ENCODE measurements around the gene TOM1L2.

The TOM1L2 gene

GRCh38 chr17:17952691-17953090 lies 19.5 kb downstream of the TOM1L2 start:
- POLR2A ChIA-PET, result no interaction called here
- TF ChIP-seq ZNF384 (IDR thresholded peaks at IDR 0.05) (no peak), ARNT (IDR thresholded peaks at IDR 0.05) (no peak), FOXA1 (IDR thresholded peaks at IDR 0.05) (no peak), FOXK2 (IDR thresholded peaks at IDR 0.05) (no peak), SP1 (IDR thresholded peaks at IDR 0.05) (no peak), BHLHE40 (IDR thresholded peaks at IDR 0.05; ENCODE audit: borderline replicate concordance) (no peak), TARDBP (IDR thresholded peaks at IDR 0.05) (no peak), LEF1 (IDR thresholded peaks at IDR 0.05; ENCODE audit: borderline replicate concordance) (no peak)
- DNase-seq (ENCODE audit: extremely low spot score), result no peak
- CTCF ChIA-PET, result no interaction called here

GRCh38 chr17:17951524-17951923 lies 20.7 kb downstream of the TOM1L2 start:
- ChIA-PET POLR2A (no interaction called here), CTCF (no interaction called here)
- DNase-seq (ENCODE audit: extremely low spot score), result no peak
- no peak for TF ChIP-seq SP1 (IDR thresholded peaks at IDR 0.05)
- no peak for TF ChIP-seq FOXA1 (IDR thresholded peaks at IDR 0.05)
- TF ChIP-seq ELF4 (IDR thresholded peaks at IDR 0.05), result no peak
- TF ChIP-seq NFRKB (IDR thresholded peaks at IDR 0.05), result no peak
- TF ChIP-seq PKNOX1 (IDR thresholded peaks at IDR 0.05), result no peak
- no peak for TF ChIP-seq FOXM1 (IDR thresholded peaks at IDR 0.05; ENCODE audit: borderline replicate concordance)
- TF ChIP-seq ZNF384 (IDR thresholded peaks at IDR 0.05), result no peak
- no peak for TF ChIP-seq HDGF (IDR thresholded peaks at IDR 0.05; ENCODE audit: borderline replicate concordance)
- TF ChIP-seq ARNT (IDR thresholded peaks at IDR 0.05), result no peak
- TF ChIP-seq LEF1 (IDR thresholded peaks at IDR 0.05; ENCODE audit: borderline replicate concordance), result no peak

- no peak for DNase-seq (ENCODE audit: extremely low spot score)
- TF ChIP-seq SUZ12 (IDR thresholded peaks at IDR 0.05) (no peak), FOXK2 (IDR thresholded peaks at IDR 0.05) (no peak), SP1 (IDR thresholded peaks at IDR 0.05) (no peak), TARDBP (IDR thresholded peaks at IDR 0.05) (no peak), CTBP1 (IDR thresholded peaks at IDR 0.05; ENCODE audit: borderline replicate concordance) (no peak), HDGF (IDR thresholded peaks at IDR 0.05; ENCODE audit: borderline replicate concordance) (no peak), L3MBTL2 (conservative IDR thresholded peaks at IDR 0.05) (no peak), ARNT (IDR thresholded peaks at IDR 0.05) (no peak), ELF4 (IDR thresholded peaks at IDR 0.05) (no peak), FOXA1 (IDR thresholded peaks at IDR 0.05) (no peak), ZNF384 (IDR thresholded peaks at IDR 0.05) (no peak), FOXM1 (IDR thresholded peaks at IDR 0.05; ENCODE audit: borderline replicate concordance) (no peak), LEF1 (IDR thresholded peaks at IDR 0.05; ENCODE audit: borderline replicate concordance) (no peak), BHLHE40 (IDR thresholded peaks at IDR 0.05; ENCODE audit: borderline replicate concordance) (no peak), NFRKB (IDR thresholded peaks at IDR 0.05) (no peak), PKNOX1 (IDR thresholded peaks at IDR 0.05) (no peak)
- CTCF ChIA-PET, result no interaction called here
- POLR2A ChIA-PET, result no interaction called here
Observed at GRCh38 chr17:17950806-17951205, 21.4 kb downstream of the TOM1L2 start.

- ChIA-PET POLR2A (no interaction called here), CTCF (no interaction called here)
- TF ChIP-seq BHLHE40 (IDR thresholded peaks at IDR 0.05; ENCODE audit: borderline replicate concordance), result no peak
- no peak for TF ChIP-seq ARNT (IDR thresholded peaks at IDR 0.05)
- no peak for TF ChIP-seq FOXK2 (IDR thresholded peaks at IDR 0.05)
- no peak for TF ChIP-seq FOXA1 (IDR thresholded peaks at IDR 0.05)
- TF ChIP-seq NFRKB (IDR thresholded peaks at IDR 0.05), result no peak
- TF ChIP-seq HDGF (IDR thresholded peaks at IDR 0.05; ENCODE audit: borderline replicate concordance), result no peak
- no peak for DNase-seq (ENCODE audit: extremely low spot score)
Observed at GRCh38 chr17:17950347-17950746, 21.9 kb downstream of the TOM1L2 start.

- ChIA-PET CTCF (no interaction called here), POLR2A (no interaction called here)
- TF ChIP-seq FOXM1 (IDR thresholded peaks at IDR 0.05; ENCODE audit: borderline replicate concordance) (no peak), CTBP1 (IDR thresholded peaks at IDR 0.05; ENCODE audit: borderline replicate concordance) (no peak), FOXK2 (IDR thresholded peaks at IDR 0.05) (no peak), SP1 (IDR thresholded peaks at IDR 0.05) (no peak), ELF4 (IDR thresholded peaks at IDR 0.05) (no peak), LEF1 (IDR thresholded peaks at IDR 0.05; ENCODE audit: borderline replicate concordance) (no peak), SUZ12 (IDR thresholded peaks at IDR 0.05) (no peak), TARDBP (IDR thresholded peaks at IDR 0.05) (no peak), PKNOX1 (IDR thresholded peaks at IDR 0.05) (no peak), BHLHE40 (IDR thresholded peaks at IDR 0.05; ENCODE audit: borderline replicate concordance) (no peak), NFRKB (IDR thresholded peaks at IDR 0.05) (no peak), L3MBTL2 (conservative IDR thresholded peaks at IDR 0.05) (no peak), HDGF (IDR thresholded peaks at IDR 0.05; ENCODE audit: borderline replicate concordance) (no peak)
- DNase-seq (ENCODE audit: extremely low spot score), result no peak
Observed at GRCh38 chr17:17947966-17948365, 24.2 kb downstream of the TOM1L2 start.

GRCh38 chr17:17947309-17947708 lies 24.9 kb downstream of the TOM1L2 start:
- POLR2A ChIA-PET, result interaction anchor here (0.6 kb wide), 1 partner anchor 25 kb away, joined by 4 read pairs; the partner anchor contains the start of genes DRC3 and TOM1L2

More at GRCh38 chr17:17947309-17947708, 24.9 kb downstream of the TOM1L2 start:
- no peak for DNase-seq (ENCODE audit: extremely low spot score)
- CTCF ChIA-PET, result interaction anchor here (0.6 kb wide), 1 partner anchor 47 kb away, joined by 4 read pairs; no protein-coding TSS in a partner anchor
- TF ChIP-seq ARNT (IDR thresholded peaks at IDR 0.05) (no peak), FOXA1 (IDR thresholded peaks at IDR 0.05) (no peak), LEF1 (IDR thresholded peaks at IDR 0.05; ENCODE audit: borderline replicate concordance) (no peak), CTBP1 (IDR thresholded peaks at IDR 0.05; ENCODE audit: borderline replicate concordance) (no peak), L3MBTL2 (conservative IDR thresholded peaks at IDR 0.05) (no peak), BHLHE40 (IDR thresholded peaks at IDR 0.05; ENCODE audit: borderline replicate concordance) (no peak), SUZ12 (IDR thresholded peaks at IDR 0.05) (no peak), FOXK2 (IDR thresholded peaks at IDR 0.05) (no peak), NFRKB (IDR thresholded peaks at IDR 0.05) (no peak), PKNOX1 (IDR thresholded peaks at IDR 0.05) (no peak), ZNF384 (IDR thresholded peaks at IDR 0.05) (no peak), TARDBP (IDR thresholded peaks at IDR 0.05) (no peak), FOXM1 (IDR thresholded peaks at IDR 0.05; ENCODE audit: borderline replicate concordance) (no peak)
